NCI-H2196 (cell line): ENCODE data around the gene FRMPD2.

Experiments
- DNase-seq: peaks from one replicate; lab custom pipeline; 2025; ENCODE audit not compliant: unreplicated experiment; lab: John Stamatoyannopoulos, UW

FRMPD2 gene, protein sequence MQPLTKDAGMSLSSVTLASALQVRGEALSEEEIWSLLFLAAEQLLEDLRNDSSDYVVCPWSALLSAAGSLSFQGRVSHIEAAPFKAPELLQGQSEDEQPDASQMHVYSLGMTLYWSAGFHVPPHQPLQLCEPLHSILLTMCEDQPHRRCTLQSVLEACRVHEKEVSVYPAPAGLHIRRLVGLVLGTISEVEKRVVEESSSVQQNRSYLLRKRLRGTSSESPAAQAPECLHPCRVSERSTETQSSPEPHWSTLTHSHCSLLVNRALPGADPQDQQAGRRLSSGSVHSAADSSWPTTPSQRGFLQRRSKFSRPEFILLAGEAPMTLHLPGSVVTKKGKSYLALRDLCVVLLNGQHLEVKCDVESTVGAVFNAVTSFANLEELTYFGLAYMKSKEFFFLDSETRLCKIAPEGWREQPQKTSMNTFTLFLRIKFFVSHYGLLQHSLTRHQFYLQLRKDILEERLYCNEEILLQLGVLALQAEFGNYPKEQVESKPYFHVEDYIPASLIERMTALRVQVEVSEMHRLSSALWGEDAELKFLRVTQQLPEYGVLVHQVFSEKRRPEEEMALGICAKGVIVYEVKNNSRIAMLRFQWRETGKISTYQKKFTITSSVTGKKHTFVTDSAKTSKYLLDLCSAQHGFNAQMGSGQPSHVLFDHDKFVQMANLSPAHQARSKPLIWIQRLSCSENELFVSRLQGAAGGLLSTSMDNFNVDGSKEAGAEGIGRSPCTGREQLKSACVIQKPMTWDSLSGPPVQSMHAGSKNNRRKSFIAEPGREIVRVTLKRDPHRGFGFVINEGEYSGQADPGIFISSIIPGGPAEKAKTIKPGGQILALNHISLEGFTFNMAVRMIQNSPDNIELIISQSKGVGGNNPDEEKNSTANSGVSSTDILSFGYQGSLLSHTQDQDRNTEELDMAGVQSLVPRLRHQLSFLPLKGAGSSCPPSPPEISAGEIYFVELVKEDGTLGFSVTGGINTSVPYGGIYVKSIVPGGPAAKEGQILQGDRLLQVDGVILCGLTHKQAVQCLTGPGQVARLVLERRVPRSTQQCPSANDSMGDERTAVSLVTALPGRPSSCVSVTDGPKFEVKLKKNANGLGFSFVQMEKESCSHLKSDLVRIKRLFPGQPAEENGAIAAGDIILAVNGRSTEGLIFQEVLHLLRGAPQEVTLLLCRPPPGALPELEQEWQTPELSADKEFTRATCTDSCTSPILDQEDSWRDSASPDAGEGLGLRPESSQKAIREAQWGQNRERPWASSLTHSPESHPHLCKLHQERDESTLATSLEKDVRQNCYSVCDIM (N-terminal part only)

DNA sequence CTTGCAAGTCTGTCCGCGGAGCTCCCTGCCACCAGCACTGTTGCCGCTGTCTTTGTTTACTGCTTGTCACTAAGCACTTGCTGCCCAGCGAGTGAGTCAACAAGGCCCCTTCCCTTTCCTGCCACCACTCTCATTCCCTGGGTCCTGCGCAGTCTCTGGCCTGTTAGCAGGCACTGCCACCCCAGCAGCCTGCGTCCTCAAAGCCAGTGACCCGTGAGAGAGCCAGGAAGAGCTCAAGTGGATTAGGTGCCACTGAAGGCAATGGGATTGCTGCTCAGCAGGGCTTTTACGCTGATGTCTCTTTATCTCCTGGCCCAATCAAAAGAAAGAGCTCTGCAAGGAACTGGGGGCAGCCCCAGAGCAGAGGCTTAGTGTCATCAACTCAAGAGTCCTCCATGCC is at the start of gene FRMPD2:
Gene FRMPD2 (minus strand): TSS at position 61 of the 400 bp plus-strand sequence. CDS start 129 bp downstream, outside the sequence.
- DNase-seq = no peak

- no peak for DNase-seq
Measured at GRCh38 chr10:48322017-48322416, 47.5 kb upstream of the FRMPD2 start.

DNA sequence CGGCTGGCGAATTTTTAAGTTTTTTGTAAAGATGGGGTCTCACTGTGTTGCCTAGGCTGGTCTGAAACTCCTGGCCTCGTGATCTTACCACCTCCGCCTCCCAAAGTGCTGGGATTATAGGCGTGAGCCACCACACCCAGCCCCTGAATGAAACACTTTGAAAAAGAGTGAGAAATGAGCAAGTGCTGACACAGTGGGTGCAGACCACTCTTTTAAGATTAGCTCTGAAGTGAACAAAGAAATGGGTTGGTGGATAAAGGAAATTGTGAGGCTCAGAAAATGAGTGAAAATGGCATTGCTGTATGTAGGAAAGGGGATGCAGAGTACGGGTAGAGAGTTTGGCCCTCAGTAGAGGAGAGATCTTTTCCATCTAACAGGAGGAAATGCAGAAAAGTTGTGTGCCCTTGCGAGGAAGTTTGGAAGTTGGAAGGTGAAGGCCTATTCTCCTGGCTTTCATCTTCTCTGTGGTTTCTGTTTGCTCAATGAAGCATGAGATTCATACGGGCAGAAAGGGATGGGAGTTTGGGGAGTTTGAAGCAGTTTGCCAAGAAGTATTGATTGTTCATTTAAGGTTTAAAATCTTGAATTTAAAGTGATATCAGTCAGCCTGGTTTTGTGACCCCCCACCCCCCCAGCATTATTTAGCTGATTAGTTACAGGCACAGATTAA is 43.0 kb upstream of the FRMPD2 start:
- DNase-seq = no peak

GRCh38 chr10:48316236-48316635 is 41.7 kb upstream of the FRMPD2 start:
- DNase-seq = no peak

- no peak for DNase-seq
Measured at GRCh38 chr10:48314107-48314506, 39.6 kb upstream of the FRMPD2 start.

GRCh38 chr10:48309711-48310226 is 35.3 kb upstream of the FRMPD2 start:
- peak; percentile 8 for DNase-seq

DNA sequence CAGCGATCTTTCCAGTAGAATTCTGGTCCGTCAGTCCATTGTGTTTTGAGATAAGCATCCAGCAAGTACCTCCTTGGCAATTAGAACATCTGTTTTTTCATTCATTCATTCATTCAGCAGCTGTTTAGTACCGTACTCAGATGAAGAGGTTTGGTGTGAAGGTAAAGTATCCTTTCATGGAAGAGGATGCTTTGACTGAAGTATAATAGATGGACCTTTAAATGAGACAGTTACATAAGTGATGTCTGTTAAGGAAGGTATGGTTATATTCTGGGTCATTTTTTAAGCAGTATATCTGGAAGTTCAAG is 33.2 kb upstream of the FRMPD2 start:
- no peak for DNase-seq

GRCh38 chr10:48306870-48307710 is 32.6 kb upstream of the FRMPD2 start:
- DNase-seq = peak; percentile 24

GRCh38 chr10:48306265-48306869 is 31.9 kb upstream of the FRMPD2 start, which contains the start of gene MAPK8:
MAPK8 (plus strand) TSS chr10:48306677; CDS start chr10:48401661, 94,984 bp downstream.
- peak; percentile 89 for DNase-seq

DNA sequence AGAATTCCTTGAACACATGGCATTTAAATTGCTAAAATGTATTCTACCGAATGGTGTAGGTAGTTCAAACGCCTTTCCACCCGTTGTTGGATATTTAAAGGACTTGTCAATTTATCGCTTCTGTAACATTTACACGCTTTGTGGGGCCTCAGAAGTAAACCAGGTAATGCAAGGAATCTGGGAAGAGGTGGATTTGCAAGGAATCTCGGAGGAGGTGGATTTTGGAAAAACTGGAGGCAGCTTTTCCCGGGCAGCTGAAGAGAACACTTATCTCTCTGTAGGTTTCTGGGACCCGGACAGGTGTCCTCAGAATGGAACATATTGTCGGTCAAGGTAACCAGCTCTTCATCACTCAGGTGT is 31.4 kb upstream of the FRMPD2 start:
- no peak for DNase-seq

DNA sequence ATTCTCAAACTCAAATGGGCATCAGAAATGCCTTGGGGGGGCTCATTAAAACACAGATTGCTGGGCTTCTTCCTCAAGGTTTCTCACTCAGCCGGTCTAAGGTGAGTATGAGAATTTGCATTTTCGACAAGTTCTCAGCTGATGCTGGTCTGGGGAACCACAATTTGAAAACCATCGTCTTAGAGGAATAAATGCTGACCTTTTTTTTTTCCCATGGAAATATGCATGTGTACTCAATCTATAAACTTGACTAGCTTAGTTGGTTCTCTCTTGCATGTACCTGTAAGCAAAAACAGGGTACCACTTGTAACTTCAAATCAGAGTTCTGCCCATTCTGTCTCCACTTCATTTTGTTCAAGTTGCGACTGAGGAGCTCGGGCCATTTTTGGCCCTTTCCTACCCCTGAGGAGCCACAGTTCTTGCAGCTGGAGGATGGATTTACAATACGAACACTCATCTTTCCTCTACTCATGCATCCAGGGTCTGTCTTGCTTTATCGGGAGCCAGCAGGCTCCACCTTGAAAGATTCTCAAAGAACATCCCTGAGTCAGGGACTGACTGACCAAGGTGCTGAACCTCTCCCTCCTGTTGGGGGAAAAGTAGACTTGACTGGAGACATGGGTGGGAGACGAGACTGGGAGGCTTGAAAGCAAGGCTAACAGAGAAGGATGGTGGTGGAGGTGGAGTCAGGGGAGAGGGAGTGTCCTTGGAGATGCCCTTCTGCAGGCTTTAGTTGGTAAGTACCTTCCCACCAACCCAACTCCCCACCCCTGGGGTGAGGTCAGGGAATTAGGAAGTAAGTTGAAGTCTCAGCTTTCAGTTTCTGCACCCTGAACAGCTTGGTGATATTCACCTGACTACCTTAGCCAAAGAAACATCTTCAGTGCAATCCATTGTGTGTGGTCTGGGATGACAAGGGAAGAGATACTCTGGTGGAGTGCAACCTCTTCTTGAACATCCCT is 28.3 kb upstream of the FRMPD2 start:
- DNase-seq = no peak

DNA sequence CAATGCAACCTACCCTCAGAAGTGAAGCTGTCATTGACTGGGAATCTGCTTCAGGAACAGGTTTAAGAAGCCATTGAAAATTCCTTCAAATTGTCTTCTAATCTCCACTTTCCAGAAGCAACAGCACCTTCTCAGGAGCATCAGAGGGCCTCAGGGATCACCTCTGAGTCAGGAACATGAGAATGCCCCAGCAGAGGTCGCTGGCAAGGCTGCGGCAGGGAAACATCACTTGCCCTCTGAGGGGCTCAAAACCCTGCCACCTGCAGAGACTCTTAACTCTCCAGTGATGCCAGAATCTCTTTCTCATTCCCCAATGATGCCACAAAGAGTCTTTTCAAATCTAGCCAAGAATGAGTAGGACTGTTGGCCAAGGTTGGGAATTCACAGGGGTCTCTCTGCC is 26.1 kb upstream of the FRMPD2 start:
- DNase-seq = no peak

DNA sequence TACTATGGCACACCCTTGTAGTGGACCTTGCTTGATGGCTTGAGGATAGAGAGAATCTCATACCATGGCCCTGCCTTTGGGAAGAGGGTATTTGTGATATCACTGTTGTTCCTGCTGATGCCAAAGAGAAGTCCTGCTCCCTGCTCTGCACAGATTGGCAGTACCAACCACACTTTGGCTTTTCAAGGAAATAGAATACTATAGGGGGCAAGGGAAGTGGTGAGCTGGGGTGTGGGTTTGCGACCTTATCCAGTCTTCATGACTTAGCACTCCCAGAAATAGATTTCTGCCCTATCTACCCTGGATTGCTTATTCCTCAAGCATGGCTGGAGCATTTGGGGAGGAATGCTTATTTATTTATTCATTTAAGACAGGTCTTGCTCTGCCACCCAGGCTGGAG is 25.2 kb upstream of the FRMPD2 start:
- no peak for DNase-seq

DNA sequence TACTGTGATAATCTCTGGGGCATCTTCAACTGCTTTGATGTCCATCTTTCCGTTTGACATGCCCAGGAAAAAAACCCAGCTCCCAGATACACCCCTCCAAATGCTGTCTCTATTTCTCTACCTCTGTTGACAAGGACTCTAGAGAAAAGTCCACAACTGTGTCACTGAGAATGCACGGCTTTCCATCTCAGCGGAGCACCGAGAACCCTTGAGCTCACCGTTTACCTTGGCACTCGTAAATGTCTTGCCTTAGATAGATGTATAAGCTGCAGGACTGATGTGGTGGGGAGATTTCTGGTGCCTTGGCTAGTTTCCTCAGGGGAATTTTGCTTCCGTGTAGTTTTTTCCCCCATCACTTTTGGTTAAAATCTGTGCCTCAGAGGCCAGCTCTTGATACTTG is 24.6 kb upstream of the FRMPD2 start:
- no peak for DNase-seq

DNA sequence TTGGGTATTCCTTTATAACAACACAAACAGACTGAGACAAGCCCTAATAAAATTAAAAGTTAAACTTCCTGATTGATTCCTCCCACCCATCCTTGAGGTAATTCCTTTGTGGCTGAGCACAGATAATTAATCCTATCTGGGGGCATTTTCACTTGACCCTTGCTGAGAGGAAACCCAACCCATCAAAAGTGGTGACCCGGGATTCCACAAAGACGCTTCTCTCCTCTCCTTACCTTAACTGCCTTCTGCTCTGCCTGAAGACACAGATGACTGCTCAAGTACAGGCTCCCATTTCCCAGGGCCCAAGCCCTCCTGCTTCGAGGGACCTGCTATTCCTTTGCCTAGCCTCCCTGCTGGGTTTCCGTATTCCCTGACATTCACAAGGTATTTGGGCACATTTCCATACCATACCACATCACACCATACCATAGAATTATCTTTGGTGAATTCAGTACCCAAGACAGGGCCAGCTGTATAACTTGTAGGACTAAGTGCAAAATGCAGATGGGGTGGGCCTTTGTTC is 22.1 kb upstream of the FRMPD2 start:
- DNase-seq = no peak

DNA sequence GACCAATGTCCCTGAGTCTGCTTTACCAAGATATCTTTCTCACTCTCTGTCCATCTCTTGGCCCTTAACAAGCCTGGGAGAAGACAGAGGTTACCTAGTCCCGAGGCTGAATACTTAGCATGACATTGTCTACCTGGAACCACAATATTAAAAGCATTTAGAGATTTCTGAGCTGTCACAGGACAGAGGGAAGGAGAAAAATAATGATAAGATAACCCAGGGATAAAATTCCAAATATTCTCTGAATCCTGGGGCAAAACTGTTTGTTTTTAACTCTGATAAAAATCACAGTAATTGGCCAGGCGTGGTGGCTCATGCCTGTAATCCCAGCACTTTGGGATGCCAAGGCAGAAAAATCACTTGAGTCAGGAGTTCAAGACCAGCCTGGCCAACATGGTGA is 19.9 kb upstream of the FRMPD2 start:
- DNase-seq = no peak

GRCh38 chr10:48292616-48293015 is 18.1 kb upstream of the FRMPD2 start:
- DNase-seq = no peak

- no peak for DNase-seq
Measured at GRCh38 chr10:48291190-48291589, 16.7 kb upstream of the FRMPD2 start.
